Measurements from ENCODE around the gene C1QA. TPM values are rescaled to one million over a fixed set of nuclear protein-coding genes. Genes with fewer than 3 reads are reported as not detected.
A peak's percentile ranks its signal among the peaks of the same experiment; 100 is the strongest.

Gene C1QA
- total and polyA plus RNA-seq, 4 donors: 23.3 to 66.2 (median 36.5) TPM

- Histone ChIP-seq H3K36me3 (ENCODE audit: control insufficient read depth, insufficient read depth, low read length) (no peaks in the 10 kb centered on the region), H3K27me3 (ENCODE audit: control insufficient read depth, insufficient read depth, low read length) (no peaks in the 10 kb centered on the region), H3K9me3 (ENCODE audit: control insufficient read depth, insufficient read depth, low read length) (no peaks in the 10 kb centered on the region), H3K27ac (ENCODE audit: low read depth, low read length) (no peak overlapping the region), H3K4me1 (ENCODE audit: control insufficient read depth, insufficient read depth, low read length) (peaks cover 19% of the 10 kb centered on the region), H3K4me3 (ENCODE audit: low read depth, low read length) (no peak overlapping the region)
- WGBS (ENCODE audit: insufficient coverage): 76% methylated on average over 3 of the region's 3 CpGs
- DNase-seq (ENCODE audit: low read depth in 4 of 6, low spot score in 6 of 6): no peak
These were observed 1.5 kb downstream of the C1QA start for GRCh38 chr1:22637907-22638445.

- no peak for DNase-seq (ENCODE audit: low read depth in 4 of 6, low spot score in 6 of 6)
- 88% methylated on average over 23 of the region's 23 CpGs for WGBS (ENCODE audit: insufficient coverage)
- no peaks in the 10 kb centered on the region for H3K36me3 ChIP-seq (ENCODE audit: control insufficient read depth, insufficient read depth, low read length)
- H3K9me3 ChIP-seq (ENCODE audit: control insufficient read depth, insufficient read depth, low read length): no peaks in the 10 kb centered on the region
- no peak overlapping the region for H3K27ac ChIP-seq (ENCODE audit: low read depth, low read length)
- no peak overlapping the region for H3K4me3 ChIP-seq (ENCODE audit: low read depth, low read length)
- no peaks in the 10 kb centered on the region for H3K27me3 ChIP-seq (ENCODE audit: control insufficient read depth, insufficient read depth, low read length)
- H3K4me1 ChIP-seq (ENCODE audit: control insufficient read depth, insufficient read depth, low read length): peaks cover 19% of the 10 kb centered on the region
These were observed 2.2 kb downstream of the C1QA start for GRCh38 chr1:22638476-22639234.

- Histone ChIP-seq H3K27me3 (ENCODE audit: control insufficient read depth, insufficient read depth, low read length) (no peaks in the 10 kb centered on the region), H3K9me3 (ENCODE audit: control insufficient read depth, insufficient read depth, low read length) (no peaks in the 10 kb centered on the region), H3K4me3 (ENCODE audit: low read depth, low read length) (no peak overlapping the region), H3K27ac (ENCODE audit: low read depth, low read length) (no peak overlapping the region), H3K4me1 (ENCODE audit: control insufficient read depth, insufficient read depth, low read length) (peaks cover 19% of the 10 kb centered on the region), H3K36me3 (ENCODE audit: control insufficient read depth, insufficient read depth, low read length) (no peaks in the 10 kb centered on the region)
- peak in 2 of 6 donors; percentile 19 to 44 for DNase-seq (ENCODE audit: low read depth in 4 of 6, low spot score in 6 of 6)
- 14% methylated on average over 5 of the region's 8 CpGs for WGBS (ENCODE audit: insufficient coverage)
These were observed 2.9 kb downstream of the C1QA start for GRCh38 chr1:22639286-22639685.

GRCh38 chr1:22641247-22641646, 4.8 kb downstream of the C1QA start:
- Histone ChIP-seq H3K36me3 (ENCODE audit: control insufficient read depth, insufficient read depth, low read length) (no peaks in the 10 kb centered on the region), H3K9me3 (ENCODE audit: control insufficient read depth, insufficient read depth, low read length) (no peaks in the 10 kb centered on the region), H3K27me3 (ENCODE audit: control insufficient read depth, insufficient read depth, low read length) (no peaks in the 10 kb centered on the region), H3K4me1 (ENCODE audit: control insufficient read depth, insufficient read depth, low read length) (peaks cover 19% of the 10 kb centered on the region), H3K4me3 (ENCODE audit: low read depth, low read length) (no peak overlapping the region), H3K27ac (ENCODE audit: low read depth, low read length) (no peak overlapping the region)
- 87% methylated on average over 6 of the region's 8 CpGs for WGBS (ENCODE audit: insufficient coverage)
- DNase-seq (ENCODE audit: low read depth in 4 of 6, low spot score in 6 of 6): no peak

GRCh38 chr1:22641906-22642636, 5.6 kb downstream of the C1QA start:
- H3K27ac ChIP-seq (ENCODE audit: low read depth, low read length): no peak overlapping the region
- peaks cover 19% of the 10 kb centered on the region for H3K4me1 ChIP-seq (ENCODE audit: control insufficient read depth, insufficient read depth, low read length)
- peak in 5 of 6 donors; percentile 44 to 92 (median 64) for DNase-seq (ENCODE audit: low read depth in 4 of 6, low spot score in 6 of 6)
- H3K27me3 ChIP-seq (ENCODE audit: control insufficient read depth, insufficient read depth, low read length): no peaks in the 10 kb centered on the region
- no peaks in the 10 kb centered on the region for H3K36me3 ChIP-seq (ENCODE audit: control insufficient read depth, insufficient read depth, low read length)
- no peak overlapping the region for H3K4me3 ChIP-seq (ENCODE audit: low read depth, low read length)
- H3K9me3 ChIP-seq (ENCODE audit: control insufficient read depth, insufficient read depth, low read length): no peaks in the 10 kb centered on the region
- 6% methylated on average over 9 of the region's 18 CpGs for WGBS (ENCODE audit: insufficient coverage)

DNA sequence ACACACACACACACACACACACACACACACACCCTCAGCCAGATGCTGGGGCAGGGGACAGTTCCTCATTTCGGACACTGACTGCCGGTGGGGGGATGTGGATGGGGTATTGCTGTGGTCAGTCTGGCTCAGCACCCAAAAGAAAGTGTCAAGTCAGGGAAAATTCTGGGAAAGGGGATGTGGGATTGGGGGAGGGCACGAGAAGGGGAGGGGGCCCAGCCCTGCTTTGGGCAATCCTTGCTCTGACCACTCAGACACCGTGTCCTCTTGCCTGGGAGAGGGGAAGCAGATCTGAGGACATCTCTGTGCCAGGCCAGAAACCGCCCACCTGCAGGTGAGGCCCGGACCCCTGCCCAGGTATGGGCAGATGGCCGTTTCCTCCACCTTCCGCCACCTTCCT, 7.0 kb downstream of the C1QA start, which contains the start of gene C1QC:
TSS of gene C1QC (plus strand) at position 253 of the 400 bp plus-strand sequence. CDS start 391 bp downstream, outside the sequence.
- H3K4me3 ChIP-seq (ENCODE audit: low read depth, low read length): no peak within 1 kb of the TSS
- WGBS (ENCODE audit: insufficient coverage): 79% methylated on average over 8 of the region's 8 CpGs
- no peaks in the 10 kb centered on the region for H3K36me3 ChIP-seq (ENCODE audit: control insufficient read depth, insufficient read depth, low read length)

DNA sequence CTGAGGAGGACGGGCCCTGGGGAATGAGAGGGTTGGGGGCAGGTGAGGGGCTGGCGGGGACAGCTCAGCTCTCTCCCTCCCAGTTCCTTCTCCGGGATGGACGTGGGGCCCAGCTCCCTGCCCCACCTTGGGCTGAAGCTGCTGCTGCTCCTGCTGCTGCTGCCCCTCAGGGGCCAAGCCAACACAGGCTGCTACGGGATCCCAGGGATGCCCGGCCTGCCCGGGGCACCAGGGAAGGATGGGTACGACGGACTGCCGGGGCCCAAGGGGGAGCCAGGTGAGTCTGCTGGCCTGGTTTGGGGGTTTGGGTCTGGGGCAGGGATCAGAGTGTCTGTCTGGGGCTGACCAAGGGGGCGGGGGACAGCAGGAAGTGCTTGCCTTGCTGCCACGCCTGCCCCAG, 7.5 kb downstream of the C1QA start:
- Histone ChIP-seq H3K36me3 (ENCODE audit: control insufficient read depth, insufficient read depth, low read length) (no peaks in the 10 kb centered on the region), H3K27me3 (ENCODE audit: control insufficient read depth, insufficient read depth, low read length) (no peaks in the 10 kb centered on the region), H3K4me1 (ENCODE audit: control insufficient read depth, insufficient read depth, low read length) (peaks cover 17% of the 10 kb centered on the region), H3K27ac (ENCODE audit: low read depth, low read length) (no peak overlapping the region), H3K9me3 (ENCODE audit: control insufficient read depth, insufficient read depth, low read length) (no peaks in the 10 kb centered on the region), H3K4me3 (ENCODE audit: low read depth, low read length) (no peak overlapping the region)
- 80% methylated on average over 11 of the region's 12 CpGs for WGBS (ENCODE audit: insufficient coverage)
- no peak for DNase-seq (ENCODE audit: low read depth in 4 of 6, low spot score in 6 of 6)

More for the DNA sequence above, 7.0 kb downstream of the C1QA start, which contains the start of gene C1QC:
- Histone ChIP-seq H3K27me3 (ENCODE audit: control insufficient read depth, insufficient read depth, low read length) (no peaks in the 10 kb centered on the region), H3K9me3 (ENCODE audit: control insufficient read depth, insufficient read depth, low read length) (no peaks in the 10 kb centered on the region), H3K4me1 (ENCODE audit: control insufficient read depth, insufficient read depth, low read length) (peaks cover 19% of the 10 kb centered on the region), H3K27ac (ENCODE audit: low read depth, low read length) (no peak within 1 kb of the TSS)
- peak in 1 of 6 donors; percentile 24 for DNase-seq (ENCODE audit: low read depth in 4 of 6, low spot score in 6 of 6)

DNA sequence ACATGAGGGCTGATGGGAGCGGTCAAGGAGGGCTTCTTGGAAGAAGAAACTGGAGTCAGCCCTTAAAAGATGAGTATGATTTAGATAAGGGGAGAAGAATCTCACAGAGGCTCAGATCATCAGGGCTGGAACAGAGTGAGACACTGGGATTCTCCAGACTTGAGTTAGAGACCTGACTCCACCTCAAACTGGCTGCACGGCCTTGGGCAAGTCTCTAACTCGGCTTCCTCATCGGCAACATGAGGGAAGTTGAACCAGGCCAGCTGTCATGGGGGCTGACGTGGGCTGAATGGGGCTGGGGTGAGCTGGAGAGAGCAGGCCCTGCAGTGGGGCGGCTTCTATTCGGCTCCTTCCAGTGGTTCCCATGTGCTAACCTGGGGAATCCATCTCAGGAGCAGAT, 9.5 kb downstream of the C1QA start:
- no peak for DNase-seq (ENCODE audit: low read depth in 4 of 6, low spot score in 6 of 6)
- H3K4me3 ChIP-seq (ENCODE audit: low read depth, low read length): no peak overlapping the region
- H3K27me3 ChIP-seq (ENCODE audit: control insufficient read depth, insufficient read depth, low read length): no peaks in the 10 kb centered on the region
- WGBS (ENCODE audit: insufficient coverage): 88% methylated on average over 5 of the region's 7 CpGs
- no peaks in the 10 kb centered on the region for H3K36me3 ChIP-seq (ENCODE audit: control insufficient read depth, insufficient read depth, low read length)
- H3K4me1 ChIP-seq (ENCODE audit: control insufficient read depth, insufficient read depth, low read length): peaks cover 12% of the 10 kb centered on the region
- no peaks in the 10 kb centered on the region for H3K9me3 ChIP-seq (ENCODE audit: control insufficient read depth, insufficient read depth, low read length)
- H3K27ac ChIP-seq (ENCODE audit: low read depth, low read length): no peak overlapping the region

DNA sequence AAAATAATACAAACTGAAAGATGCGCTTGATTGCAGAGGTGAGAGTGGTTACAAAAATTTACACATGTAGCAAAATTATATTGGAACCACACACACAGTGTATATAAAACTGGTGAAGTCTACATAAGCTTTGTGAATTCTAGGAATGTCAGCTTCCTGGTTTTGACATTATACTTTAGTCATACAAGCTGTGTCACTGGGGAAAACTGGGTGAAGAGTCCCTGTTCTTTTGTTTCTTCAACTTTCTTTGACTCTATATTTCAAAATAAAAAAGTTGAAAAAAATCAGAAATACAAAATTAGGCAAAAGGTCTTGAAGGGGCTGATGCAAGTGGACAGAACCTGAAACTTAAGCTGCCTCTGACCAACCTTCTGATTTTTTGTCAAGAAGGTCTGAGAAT, 10.0 kb downstream of the C1QA start:
- no peak overlapping the region for H3K27ac ChIP-seq (ENCODE audit: low read depth, low read length)
- no peaks in the 10 kb centered on the region for H3K27me3 ChIP-seq (ENCODE audit: control insufficient read depth, insufficient read depth, low read length)
- no peak overlapping the region for H3K4me3 ChIP-seq (ENCODE audit: low read depth, low read length)
- no peaks in the 10 kb centered on the region for H3K9me3 ChIP-seq (ENCODE audit: control insufficient read depth, insufficient read depth, low read length)
- no peaks in the 10 kb centered on the region for H3K36me3 ChIP-seq (ENCODE audit: control insufficient read depth, insufficient read depth, low read length)
- WGBS (ENCODE audit: insufficient coverage): no CpG with 5 or more reads among the region's 1 CpG
- H3K4me1 ChIP-seq (ENCODE audit: control insufficient read depth, insufficient read depth, low read length): peaks cover 9% of the 10 kb centered on the region
- no peak for DNase-seq (ENCODE audit: low read depth in 4 of 6, low spot score in 6 of 6)

Data from spinal cord (tissue), 10 donors.